Heart left ventricle (tissue), 13 donors: ENCODE results near the gene ENSA.
"Not testable (repeated sequence)": the region's sequence is repeated elsewhere in the genome, so short reads cannot be mapped to it uniquely, and the experiment has no call there.

Experiments used
- POLR2A ChIP-seq, 2 donors: fragments of 450-650 bp; IDR thresholded peaks; one replicate each; pipeline ENCODE4 v1.6.1; 2017; ENCODE audit warnings: antibody characterized with exemption in 2 of 2, mild to moderate bottlenecking in 2 of 2, moderate library complexity in 2 of 2
- TF ChIP-seq, protein P1 (sequence below), 12 donors: fragments of 200-600 bp; sonication (generic) in 4 of 12; IDR thresholded peaks; one replicate each; pipeline versions ENCODE4 v1.5.0 to v1.8.0; 2018 to 2022; ENCODE audit warnings: antibody characterized with exemption in 12 of 12, mild to moderate bottlenecking in 5 of 12
- donor health status: ischemic (EF 13 %, LVEDD 7.1; RV severe dilation, severe dysfunction).
- donor health status: DM: no; HTN: yes; CAD: no.
- donor health status: DM: no; HTN: no; CAD: no.
- donor health status: ischemic (EF 25% LVEDD 6.9; RV normal size, moderate dysfunction).
- donor health status: ischemic (EF 25% LVEDD 5.7; RV mildly dilated, moderate dysfunction).
- donor health status: ischemic (EF 35%, LVEDD 5.7; RV mildly dilated, moderate dysfunction).
- donor health status: nonischemic (EF 11% LVEDD 7.7; RV severe dilation, severe dysfunction).
- donor health status: DM: yes; HTN: yes; CAD: no.
- donor health status: PGD.
- donor health status: ischemic (EF 29% LVEDD 5.4; RV normal size, mild dysfunction).
- donor health status: nonischemic (EF 23%, LVEDD 6.1; RV moderate dilation, normal function).

DNA sequence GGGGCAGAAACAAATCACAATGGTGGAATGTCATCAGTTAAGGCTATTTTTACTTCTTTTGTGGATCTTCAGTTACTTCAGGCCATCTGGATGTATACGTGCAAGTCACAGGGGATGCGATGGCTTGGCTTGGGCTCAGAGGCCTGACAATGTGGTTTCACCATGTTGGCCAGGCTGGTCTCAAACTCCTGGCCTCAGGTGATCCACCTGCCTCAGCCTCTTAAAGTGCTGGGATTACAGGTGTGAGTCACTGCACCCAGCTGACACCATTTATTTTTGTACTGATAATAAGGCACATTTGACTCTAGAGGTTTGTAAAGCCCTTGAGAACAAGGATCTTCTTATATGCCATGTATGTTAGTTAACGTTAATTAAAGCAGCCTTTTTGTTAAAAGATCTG, 48.4 kb downstream of the ENSA start:
- not testable (repeated sequence) for TF ChIP-seq POLR2A (IDR thresholded peaks at IDR 0.05)
- TF ChIP-seq, protein P1, sequence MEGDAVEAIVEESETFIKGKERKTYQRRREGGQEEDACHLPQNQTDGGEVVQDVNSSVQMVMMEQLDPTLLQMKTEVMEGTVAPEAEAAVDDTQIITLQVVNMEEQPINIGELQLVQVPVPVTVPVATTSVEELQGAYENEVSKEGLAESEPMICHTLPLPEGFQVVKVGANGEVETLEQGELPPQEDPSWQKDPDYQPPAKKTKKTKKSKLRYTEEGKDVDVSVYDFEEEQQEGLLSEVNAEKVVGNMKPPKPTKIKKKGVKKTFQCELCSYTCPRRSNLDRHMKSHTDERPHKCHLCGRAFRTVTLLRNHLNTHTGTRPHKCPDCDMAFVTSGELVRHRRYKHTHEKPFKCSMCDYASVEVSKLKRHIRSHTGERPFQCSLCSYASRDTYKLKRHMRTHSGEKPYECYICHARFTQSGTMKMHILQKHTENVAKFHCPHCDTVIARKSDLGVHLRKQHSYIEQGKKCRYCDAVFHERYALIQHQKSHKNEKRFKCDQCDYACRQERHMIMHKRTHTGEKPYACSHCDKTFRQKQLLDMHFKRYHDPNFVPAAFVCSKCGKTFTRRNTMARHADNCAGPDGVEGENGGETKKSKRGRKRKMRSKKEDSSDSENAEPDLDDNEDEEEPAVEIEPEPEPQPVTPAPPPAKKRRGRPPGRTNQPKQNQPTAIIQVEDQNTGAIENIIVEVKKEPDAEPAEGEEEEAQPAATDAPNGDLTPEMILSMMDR (IDR thresholded peaks at IDR 0.05): not testable (repeated sequence)
